NCI-H1930 (cell line): ENCODE measurements around the gene ACP4.
"Not testable (repeated sequence)": the region's sequence is repeated elsewhere in the genome, so short reads cannot be mapped to it uniquely, and the experiment has no call there.

ENCODE experiments used
- DNase-seq, 2 experiments: peaks; one replicate each; lab custom pipeline; 2025; lab: John Stamatoyannopoulos, UW

The ACP4 gene

DNA sequence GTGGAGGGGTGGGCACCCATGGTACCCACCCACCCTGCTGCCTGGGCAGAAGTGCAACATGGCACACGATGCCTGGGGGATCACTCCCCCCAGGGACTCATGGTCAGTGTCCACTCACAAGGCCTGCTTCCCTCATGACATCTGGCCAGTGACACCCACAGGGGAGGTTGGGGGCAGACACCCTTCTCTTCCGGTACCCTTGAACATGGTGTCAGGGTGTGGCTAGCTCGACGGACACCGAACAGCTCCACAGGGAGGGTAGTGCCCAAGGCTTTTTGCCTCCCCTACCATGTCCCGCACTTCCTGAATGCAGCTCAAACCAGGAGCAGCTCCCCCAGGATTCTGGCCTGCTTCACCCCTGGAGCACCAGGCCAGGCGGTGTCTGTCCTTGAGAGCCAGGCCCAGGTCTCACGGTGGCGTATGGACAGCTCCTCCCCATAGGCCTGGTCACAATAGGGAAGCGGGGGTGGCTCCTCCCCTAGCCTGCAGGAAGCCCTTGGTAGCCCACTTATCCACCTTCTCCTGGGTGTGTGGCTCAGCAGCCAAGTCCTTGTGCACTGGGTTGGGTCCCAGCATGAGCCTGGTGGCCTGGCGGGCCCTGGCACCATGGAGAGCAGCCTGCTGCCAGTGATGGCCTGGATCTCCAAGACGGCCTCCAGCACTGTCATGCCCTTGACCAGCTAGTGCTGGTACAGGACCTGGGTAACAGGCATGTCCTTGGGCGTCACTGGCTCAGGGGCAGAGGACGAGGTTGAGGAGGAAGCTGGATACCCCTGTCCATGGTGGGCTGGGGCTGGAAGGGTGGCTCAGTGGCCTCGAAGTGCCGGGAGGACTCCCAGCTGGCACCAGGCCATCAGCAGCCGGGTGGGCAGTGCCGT lies 7.8 kb downstream of the ACP4 start:
- DNase-seq: no peak

DNA sequence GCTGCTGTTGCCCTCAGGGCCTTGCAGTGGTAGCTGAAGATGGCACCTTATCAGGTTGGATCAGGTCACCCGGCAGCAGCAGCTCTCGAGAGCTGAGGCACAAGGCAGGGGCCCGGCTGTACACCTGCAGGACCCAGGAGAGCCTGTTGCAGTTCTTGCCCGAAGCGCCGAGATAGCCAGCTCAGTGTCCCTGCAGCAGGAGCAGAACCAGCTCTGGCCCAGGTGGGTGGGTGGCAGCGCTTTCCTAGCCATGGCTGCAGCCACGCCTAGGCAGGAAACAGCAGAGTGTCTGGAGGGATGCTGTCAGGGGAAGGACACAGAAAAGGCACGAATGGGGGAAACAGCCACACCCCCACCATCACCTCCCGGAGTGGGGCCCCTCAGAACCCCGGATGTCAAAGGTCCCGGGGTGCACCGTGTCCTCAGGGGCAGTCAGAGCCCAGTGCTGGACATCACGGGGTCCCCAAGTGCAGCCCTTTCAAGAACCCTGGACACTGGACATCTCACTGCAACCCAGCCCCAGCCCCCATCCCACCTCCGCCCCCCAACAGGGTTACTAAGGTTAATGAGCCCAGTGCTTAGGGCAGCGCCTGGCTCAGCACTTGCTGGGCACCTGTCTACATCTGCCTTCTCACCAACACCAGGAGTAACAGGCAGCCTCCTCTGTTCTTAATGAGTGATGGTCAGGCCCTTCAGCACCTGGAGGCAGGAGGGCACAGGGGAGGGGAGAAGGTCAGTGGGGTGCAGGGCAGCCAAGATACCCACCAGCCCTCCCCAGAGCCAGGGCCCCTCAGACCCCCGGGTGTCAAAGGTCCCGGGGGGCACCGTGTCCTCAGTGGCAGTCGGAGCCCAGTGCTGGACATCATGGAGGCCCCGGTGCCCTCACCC lies 8.7 kb downstream of the ACP4 start:
- no peak for DNase-seq

DNA sequence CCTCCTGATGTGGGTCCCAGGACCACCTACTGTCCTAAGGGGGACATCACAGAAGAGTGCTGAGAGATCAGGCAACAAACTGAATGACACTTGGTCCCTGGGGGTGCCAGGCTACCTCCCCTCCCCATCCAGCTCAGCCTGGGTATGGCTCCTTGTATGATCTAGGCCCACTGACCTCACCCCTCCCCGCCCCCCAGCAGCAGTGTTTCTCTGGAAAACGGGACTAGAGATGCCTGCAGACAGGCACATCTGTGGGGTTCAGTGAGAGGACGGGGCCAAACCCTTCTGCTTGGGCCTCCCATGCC lies 9.3 kb downstream of the ACP4 start:
- DNase-seq: no peak

DNA sequence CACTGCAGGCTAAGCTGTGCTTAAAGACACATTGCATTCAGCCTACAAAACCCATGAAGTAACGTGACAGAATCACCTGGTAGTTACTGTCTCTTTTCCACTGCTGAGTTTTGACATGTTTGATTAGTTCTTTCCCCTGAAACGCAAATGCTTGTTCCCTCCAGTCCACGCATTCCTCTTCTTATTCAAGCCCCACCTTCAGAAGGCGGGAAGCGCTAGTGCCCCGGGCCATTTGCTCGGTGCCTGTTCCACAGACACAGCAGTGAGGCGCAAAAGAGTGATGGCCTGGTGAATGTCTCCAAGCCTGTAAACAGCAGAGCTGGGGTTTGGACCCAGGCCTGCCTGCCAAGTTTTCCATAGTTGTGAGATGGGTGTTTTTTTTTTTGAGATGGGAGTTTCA lies 10.9 kb downstream of the ACP4 start:
- DNase-seq: no peak

DNA sequence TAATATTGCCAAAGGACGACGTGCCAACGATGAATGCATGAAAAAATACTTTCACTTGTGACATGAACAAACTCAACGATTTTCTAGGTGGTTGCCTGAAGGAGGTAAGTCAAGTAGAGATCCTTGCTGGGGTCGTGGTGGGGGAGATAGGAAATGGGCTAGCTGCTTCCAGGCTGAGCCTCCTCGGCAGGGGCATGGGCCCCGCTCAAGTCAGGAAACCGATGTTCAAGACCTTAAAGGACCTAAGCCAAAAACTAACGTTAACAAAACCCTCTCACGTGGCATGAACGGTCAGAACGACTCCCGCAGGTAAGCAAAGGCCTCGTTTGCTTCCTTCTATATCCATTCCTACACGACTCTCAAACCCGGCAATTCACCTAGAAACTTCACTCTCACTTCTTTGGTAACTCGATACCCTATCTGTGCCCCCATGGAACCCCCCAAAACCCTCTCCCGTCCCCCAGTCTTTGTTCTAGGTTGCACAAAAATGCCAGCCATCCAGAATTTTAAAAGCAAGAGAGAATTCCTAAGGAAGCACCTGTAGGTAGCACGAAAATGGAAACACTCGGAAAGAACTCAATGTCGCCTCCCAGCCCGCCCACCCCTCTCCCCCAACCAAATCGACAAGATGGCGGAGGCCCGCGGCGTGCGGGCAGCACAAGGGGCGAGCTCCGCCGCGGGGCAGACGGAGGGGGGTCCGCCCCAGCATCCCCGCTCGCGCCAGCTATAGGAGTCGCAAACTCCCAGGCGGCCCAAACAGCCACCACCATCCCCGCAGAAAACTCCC lies 13.6 kb downstream of the ACP4 start:
- DNase-seq: peak in 1 of 2 experiments; percentile 46

DNA sequence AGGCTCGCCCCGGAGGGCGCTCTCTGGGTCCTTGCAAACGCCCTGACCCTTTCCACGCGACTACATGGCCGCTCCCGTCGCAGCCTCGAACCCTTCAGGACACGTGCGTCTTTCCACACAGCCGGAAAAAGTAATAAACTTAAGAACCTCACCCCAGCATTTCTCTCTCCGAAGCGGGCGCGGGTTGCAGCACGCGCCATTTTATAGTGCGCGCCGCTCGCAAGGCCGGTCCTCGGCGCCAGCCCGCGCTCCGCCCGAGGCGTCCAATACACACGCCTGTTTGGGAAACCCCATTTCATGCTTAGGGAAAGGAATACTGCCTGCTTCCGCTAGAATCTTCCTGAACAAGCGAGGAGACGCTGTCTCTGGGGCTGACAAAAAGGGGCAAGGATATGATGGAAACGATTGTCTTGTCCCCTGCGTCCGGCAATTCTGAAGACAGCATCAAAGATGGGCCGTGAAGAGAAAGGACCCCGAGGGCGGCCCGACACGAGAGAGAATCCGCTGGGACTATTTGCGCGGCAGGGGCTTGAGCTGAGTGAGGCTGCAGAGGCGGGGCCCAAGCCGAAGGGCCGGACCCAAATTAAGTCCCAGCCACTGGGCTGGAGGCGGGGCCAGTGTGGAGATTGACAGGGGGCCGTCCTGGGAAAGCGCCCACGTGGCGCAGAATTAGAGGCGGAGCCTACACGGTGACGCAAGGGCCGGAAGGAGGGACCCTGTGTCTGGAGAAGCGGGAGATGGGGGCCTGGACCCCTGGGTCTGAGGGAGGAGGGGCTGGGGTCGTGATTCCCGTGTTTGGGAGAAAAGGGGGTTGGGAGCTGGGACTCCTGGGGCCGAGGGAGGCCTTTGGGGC lies 14.4 kb downstream of the ACP4 start:
- DNase-seq: peak; percentile 99

DNA sequence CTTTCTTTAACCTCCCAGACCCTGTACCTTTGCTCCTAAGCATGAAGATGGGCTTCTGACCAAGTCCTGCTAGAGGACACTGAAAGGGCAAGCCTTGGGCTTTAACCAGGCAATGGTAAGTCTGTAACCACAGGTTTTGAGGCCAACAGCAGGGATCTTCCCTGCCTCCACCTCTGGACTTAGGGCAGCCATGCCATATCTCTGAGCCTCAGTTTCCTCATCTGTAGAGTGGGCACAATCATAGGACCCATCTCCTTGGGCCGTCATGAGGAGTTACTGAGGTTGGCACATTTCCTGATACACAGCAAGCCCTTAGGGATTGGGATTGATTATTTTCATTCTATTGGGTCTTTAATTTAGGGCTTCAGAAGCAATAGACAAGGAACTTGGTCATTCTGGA lies 18.6 kb downstream of the ACP4 start:
- DNase-seq: no peak

DNA sequence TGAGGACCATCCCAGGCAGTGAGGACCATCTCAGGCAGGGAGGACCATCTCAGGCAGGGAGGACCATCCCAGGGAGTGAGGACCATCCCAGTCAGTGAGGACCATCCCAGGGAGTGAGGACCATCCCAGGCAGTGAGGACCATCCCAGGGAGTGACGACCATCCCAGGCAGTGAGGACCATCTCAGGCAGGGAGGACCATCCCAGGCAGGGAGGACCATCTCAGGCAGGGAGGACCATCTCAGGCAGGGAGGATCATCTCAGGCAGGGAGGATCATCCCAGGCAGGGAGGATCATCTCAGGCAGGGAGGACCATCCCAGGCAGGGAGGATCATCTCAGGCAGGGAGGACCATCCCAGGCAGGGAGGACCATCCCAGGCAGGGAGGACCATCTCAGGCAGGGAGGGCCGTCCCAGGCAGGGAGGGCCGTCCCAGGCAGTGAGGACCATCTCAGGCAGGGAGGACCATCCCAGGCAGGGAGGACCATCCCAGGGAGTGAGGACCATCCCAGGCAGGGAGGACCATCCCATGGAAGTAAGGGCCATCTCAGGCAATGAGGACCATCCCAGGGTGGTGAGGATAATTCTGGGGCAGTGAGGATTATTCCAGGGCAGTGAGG lies 21.5 kb downstream of the ACP4 start:
- not testable (repeated sequence) for DNase-seq

DNA sequence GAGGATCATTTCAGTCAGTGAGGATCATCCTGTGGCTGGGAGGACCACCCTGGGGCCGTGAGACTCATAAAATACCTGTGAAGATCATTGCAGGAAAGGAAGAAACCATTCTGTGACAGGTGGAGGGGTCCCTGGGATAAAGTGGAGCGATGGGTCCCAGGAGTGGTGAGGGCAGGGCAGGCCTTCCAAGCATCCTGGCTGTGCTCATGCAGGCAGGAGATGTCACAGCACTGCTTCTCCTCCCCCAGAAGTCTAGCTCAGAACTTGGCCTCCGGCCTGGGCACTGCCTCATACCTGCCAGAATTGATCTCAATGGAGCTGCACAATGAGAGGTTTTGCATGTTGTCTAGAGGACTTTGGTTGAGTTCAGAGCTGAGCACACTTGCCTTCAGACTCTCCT lies 22.3 kb downstream of the ACP4 start:
- no peak for DNase-seq

DNA sequence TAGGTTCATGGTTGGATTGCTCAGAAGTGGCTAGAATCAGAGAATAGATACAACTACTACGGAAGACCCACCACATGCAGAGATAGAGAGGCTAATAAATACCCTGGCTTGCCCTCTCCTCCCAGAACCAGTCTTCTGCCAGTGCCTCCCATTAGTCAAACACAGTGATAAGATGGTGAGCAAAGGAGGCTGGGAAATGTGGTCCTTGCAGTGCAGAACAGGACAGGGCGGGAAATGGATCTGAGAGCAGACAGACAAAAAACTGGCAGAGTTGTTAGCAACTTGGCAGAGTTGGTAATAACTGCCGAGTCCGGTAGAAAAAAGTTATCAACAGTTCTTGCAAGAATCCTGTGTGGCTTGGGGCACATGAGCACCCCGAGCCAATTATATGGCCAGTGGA lies 24.7 kb downstream of the ACP4 start:
- no peak for DNase-seq

DNA sequence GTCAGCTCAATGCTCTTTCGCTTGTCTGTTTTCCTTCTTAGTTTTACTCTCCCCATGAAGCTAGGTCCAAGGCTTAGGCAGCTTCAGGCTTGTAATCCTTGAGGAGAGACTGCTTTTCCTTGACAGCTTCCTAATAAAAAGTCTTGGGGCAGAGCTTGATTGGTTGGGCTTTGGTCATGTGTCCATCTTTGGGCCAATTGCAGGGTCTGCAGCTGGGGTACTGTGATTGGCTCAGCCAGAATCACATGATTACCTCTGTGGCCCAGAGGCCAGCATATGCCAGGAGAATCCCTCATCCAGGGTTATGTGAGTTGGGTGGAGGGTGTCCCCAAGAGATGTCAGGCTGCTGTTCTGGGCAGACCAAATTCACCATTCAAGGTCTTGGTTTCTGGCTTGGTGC lies 25.2 kb downstream of the ACP4 start:
- DNase-seq: no peak

DNA sequence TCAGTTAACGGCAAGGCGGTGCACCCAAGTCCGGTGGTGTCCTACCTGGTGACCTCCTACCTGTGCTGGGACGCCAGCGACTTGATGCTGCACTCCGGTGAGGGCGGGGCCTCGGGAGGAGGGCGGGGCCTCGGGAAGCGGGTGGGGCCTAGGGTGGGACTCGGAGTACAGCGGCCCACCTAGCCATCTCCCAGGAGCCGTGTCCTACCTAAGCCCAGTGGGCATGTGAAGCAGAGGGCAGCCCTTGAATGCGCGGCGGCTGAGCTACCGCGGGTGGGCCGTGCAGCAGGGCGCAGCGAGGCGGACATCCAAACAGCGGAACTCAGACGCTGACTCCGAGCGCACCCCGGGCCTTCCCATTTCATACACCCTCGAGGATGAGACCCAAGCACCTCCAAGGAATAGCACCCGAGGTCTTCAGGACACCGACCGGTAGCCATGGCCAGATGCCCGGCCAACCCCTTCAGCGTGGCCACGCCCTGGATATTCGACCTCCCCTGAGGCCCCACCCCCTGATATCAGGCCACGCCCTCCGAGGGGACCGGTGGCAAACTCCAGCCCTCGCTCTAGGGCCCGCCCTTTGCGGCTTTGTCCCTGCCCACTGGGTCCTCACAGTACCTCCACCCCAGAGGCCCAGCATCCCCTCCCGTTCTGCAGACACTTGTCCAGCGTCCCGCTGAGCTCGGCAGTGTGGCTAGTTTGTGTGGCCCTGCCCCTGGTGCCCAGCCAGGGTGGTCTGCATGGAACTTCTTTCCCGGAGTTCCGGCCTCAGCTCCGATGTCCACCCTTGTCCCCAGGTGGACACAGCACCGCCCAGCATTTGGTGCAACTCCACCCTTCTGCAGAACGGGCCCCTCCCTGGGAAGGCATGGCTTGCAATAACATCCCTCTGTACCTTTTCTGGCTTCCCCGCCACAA lies 28.0 kb downstream of the ACP4 start:
- DNase-seq: peak; percentile 51 to 71

DNA sequence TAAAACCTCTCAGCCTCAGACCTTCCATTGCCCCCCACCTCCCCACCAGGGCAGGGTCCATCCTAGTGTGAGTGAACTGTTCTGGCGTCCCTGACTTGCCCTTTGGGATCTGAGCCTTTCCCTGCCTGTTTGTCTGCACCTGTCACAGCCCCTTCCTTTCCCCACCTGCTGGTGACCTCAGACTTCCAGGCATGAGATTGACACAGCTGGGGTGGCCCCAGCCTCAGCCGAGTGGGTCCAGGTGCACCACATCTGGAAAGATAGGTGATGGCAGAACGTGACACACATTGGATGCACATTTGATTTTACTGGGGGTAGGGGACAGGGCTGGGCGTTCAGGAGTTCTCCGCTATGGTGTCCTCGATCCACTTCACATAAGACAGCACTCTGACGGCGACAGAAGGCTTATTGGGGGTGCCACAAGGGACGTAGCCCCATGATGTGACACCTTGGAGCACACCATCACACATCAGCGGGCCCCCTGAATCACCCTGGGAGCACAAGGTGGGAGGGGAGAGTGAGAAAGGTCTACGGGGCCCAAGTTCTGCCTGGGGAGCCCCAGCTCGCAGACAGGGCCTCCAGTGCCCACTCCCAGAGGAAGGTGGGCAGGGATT lies 28.8 kb downstream of the ACP4 start:
- DNase-seq: no peak

DNA sequence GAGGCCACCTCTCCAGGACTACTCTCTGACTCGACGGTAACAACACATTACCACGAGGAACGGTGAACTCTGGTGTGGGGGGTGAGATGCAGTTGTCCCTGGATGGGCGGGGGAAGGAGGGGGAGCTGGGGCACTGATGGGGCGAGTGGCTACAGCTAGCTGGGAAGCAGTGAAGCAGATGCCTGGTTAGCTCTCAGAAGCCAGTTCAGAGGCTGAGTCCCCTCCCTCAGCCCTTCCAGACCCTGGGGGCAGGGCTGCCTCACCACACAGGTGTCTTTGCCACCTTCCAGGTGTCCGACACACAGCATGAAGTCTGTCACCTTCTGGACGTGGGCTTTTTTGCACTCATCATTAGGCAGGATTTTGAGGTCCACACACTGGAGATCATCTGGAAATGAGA lies 29.4 kb downstream of the ACP4 start:
- DNase-seq: no peak

DNA sequence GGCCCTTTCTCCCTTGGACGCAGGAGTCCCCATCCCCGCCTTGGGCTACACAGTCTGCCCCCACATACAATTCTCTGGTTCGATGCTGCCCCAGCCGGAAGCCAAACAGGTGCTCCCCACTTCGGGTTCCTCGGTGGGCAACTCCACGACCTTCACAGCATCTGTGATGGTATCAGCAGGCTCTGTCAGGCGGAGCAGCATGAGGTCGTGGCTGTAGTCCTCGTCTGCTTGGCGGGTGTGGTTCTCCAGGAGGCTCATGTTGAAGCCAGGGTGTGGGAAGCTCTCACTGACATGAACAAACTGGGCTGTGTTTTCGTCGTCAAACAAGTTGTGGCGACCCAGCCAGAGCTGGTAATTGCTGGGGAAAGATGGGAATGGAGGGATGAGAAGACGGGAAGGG lies 29.9 kb downstream of the ACP4 start:
- no peak for DNase-seq

DNA sequence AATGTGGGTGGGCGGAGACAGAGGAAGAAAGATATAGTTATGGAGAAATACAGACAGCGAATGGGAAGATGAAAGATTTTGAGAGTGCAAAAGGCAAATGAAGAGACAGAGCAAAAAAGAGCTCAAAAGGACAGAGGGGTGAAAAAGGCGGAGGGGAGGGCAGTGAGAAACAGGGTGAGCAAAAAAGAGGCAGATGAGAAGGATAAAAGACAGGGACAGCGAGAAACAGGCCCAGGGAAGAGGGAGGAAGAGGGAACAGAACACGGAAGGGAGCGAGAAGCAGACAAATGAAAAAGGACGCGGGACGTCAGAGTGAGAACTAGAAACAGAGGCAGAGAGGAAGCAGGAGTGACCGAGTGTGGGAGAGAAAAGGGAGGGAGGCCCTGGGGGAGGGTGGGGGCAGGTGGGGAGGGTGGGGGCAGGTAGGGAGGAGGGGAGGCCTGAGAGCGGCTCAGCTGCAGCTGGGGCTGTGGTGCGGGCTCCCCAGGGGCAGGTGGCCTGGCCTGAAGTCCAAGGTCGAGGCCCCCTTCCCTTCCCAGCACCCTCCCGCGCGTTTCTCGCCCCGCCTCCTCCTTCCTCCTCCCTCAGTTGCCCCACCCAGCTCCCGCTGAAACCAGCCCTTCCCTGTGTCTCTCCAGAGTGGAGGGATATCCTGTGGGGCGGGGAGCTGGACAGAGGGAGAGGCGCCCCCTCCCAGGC lies 30.5 kb downstream of the ACP4 start:
- DNase-seq: no peak

DNA sequence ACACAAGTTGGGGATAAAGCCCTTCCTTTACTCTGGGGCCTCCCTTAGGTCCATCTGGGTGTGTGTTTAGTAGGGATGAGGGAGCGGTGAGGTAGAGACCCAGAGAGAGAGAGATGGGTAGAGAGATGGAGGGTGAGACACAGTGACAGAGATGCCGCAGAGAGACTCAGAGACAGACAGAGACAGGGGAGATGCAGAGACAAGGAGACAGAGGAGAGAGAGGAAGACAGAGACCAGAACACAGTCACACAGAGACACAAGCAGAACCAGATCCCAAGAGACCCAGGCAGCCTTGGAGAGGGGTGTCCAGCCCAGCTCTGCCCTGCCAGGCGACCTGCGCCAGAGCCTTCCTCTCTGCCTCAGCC lies 31.0 kb downstream of the ACP4 start:
- DNase-seq: no peak

DNA sequence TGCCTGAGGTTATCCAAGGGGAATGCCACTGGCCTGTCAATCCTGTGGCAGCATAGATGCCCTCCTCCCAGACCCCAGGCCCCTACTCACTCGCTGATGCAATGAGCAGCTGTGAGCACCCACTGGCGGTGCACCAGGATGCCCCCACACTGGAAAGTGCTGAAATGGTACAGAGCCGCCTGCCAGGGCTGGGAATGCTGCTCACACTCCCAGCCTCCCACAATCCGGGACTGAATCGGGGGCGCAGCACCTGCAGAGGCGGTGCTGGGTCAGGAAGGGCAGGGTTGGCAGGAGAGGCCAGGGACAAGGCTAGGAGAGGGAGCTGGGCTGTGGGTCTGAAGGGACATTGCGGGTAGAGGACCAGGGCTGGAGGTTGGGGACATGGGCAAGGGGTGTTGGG lies 31.4 kb downstream of the ACP4 start:
- DNase-seq: no peak

DNA sequence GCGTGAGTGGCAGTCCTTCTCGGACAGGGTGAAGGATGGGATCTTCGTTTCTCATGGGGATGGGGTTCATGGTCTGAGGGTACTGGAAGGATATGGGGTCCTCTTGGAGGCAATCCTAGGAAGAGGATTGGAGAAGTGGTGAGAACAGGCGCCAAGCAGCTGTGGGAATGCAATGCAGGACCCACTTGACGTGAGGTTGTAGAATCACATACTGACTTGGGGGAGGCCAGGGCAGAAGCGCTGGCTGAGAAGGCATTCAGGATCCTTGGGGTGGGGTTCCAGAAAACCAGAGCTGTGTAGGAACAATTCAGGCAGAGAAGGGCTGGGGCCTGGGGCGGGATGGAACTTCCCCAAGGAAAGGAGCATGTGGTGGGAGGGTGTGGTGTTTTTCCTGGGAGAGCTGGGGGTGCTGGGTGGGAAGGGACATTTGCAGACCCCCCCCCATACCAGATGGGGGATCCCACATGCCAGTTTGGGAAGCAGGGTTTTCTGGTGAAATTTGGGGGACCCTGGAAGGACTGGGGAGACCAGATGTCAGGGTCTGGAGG lies 32.5 kb downstream of the ACP4 start:
- no peak for DNase-seq
